Esophagus squamous epithelium (tissue), 5 donors: ENCODE data around the gene MYO9B. TPM values are rescaled to one million over a fixed set of nuclear protein-coding genes. Genes with fewer than 3 reads are reported as not detected.

Experiments
- DNase-seq: peaks from one replicate; lab custom pipeline; 2025; lab: John Stamatoyannopoulos, UW
- H3K27ac ChIP-seq, 4 donors: fragments of 200-600 bp; sonication (generic); one replicate each; pipeline ENCODE4 v1.5.1; 2016 to 2019; ENCODE audit warnings: mild to moderate bottlenecking in 1 of 4
- H3K27me3 ChIP-seq, 4 donors: fragments of 200-600 bp; sonication (generic); 1 replicate in 3 of 4; 2 replicates in 1 of 4; pipeline versions ENCODE4 v1.5.1 to v1.6.0; 2017 to 2021; ENCODE audit warnings: antibody characterized with exemption in 1 of 4
- H3K36me3 ChIP-seq, 3 donors: fragments of 200-600 bp; sonication (generic); one replicate each; pipeline ENCODE4 v1.5.1; 2016 to 2019
- H3K4me1 ChIP-seq, 3 donors: fragments of 200-600 bp; sonication (generic); one replicate each; pipeline ENCODE4 v1.5.1; 2017 to 2019
- H3K4me3 ChIP-seq, 4 donors: fragments of 200-600 bp; sonication (generic); 1 replicate in 3 of 4; 2 replicates in 1 of 4; pipeline ENCODE4 v1.5.1; 2016 to 2019; ENCODE audit warnings: mild to moderate bottlenecking in 2 of 4, moderate library complexity in 1 of 4
- H3K9me3 ChIP-seq, 3 donors: fragments of 200-600 bp; sonication (generic); one replicate each; pipeline ENCODE4 v1.5.1; 2016 to 2019
- POLR2A ChIP-seq, 4 donors: fragments of 450-650 bp; IDR thresholded peaks; one replicate each; pipeline ENCODE4 v1.6.1; 2017; ENCODE audit warnings: antibody characterized with exemption in 4 of 4, mild to moderate bottlenecking in 4 of 4, moderate library complexity in 3 of 4
- WGBS, 2 donors: methylation state at CpG; one replicate each; pipeline ENCODE4 v1.1.5; 2018; 5-methylcytosine and 5-hydroxymethylcytosine counted together
- intact Hi-C: fragments of 100-400 bp; cut with DNase I; formaldehyde crosslinking; loops from one replicate; pipeline ENCODE4 v1.15.0; 2022
- total RNA-seq, 4 donors: library from RNA; depleted of rRNA; stranded (reverse); fragments of >200 nt; gene quantifications; one replicate each; pipeline ENCODE4 v1.1.0, GENCODE V29; 2016
- TF ChIP-seq, protein P1 (sequence below), 6 experiments: fragments of 450-650 bp in 4 of 6; fragments of 200-600 bp in 2 of 6; sonication (generic) in 2 of 6; IDR thresholded peaks; one replicate each; pipeline ENCODE4 v1.5.1; 2016 to 2019; ENCODE audit warnings: antibody characterized with exemption in 6 of 6, mild to moderate bottlenecking in 4 of 6, moderate library complexity in 4 of 6
- donor health status: DM: yes; HTN: yes; CAD: no.

MYO9B gene
- total RNA-seq, 4 donors from 2014 or later: 25.5 to 60.5 (median 39.5) TPM

GRCh38 chr19:17164639-17165038 lies 89.1 kb downstream of the MYO9B start:
- DNase-seq: no peak
- no peaks in the 10 kb centered on the region for H3K27me3 ChIP-seq
- WGBS, 2 donors: 74 to 79% methylated on average over 5 to 7 of the region's 7 CpGs
- H3K36me3 ChIP-seq: peaks cover 12 to 98% (median 39%) of the 10 kb centered on the region in 3 donors
- no peak overlapping the region for H3K27ac ChIP-seq
- intact Hi-C loops: no loop called here
- H3K4me3 ChIP-seq: no peak overlapping the region
- peaks cover 0 to 5% (median 0%) of the 10 kb centered on the region in 3 donors for H3K9me3 ChIP-seq
- no peaks in the 10 kb centered on the region for H3K4me1 ChIP-seq
- TF ChIP-seq POLR2A (IDR thresholded peaks at IDR 0.05): no peak
- TF ChIP-seq, protein P1, sequence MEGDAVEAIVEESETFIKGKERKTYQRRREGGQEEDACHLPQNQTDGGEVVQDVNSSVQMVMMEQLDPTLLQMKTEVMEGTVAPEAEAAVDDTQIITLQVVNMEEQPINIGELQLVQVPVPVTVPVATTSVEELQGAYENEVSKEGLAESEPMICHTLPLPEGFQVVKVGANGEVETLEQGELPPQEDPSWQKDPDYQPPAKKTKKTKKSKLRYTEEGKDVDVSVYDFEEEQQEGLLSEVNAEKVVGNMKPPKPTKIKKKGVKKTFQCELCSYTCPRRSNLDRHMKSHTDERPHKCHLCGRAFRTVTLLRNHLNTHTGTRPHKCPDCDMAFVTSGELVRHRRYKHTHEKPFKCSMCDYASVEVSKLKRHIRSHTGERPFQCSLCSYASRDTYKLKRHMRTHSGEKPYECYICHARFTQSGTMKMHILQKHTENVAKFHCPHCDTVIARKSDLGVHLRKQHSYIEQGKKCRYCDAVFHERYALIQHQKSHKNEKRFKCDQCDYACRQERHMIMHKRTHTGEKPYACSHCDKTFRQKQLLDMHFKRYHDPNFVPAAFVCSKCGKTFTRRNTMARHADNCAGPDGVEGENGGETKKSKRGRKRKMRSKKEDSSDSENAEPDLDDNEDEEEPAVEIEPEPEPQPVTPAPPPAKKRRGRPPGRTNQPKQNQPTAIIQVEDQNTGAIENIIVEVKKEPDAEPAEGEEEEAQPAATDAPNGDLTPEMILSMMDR (IDR thresholded peaks at IDR 0.05): no peak

GRCh38 chr19:17165715-17166114 lies 90.1 kb downstream of the MYO9B start:
- WGBS, 2 donors: 91 to 93% methylated on average over 5 of the region's 5 CpGs
- H3K36me3 ChIP-seq: peaks cover 12 to 98% (median 40%) of the 10 kb centered on the region in 3 donors
- H3K4me3 ChIP-seq: no peak overlapping the region
- H3K9me3 ChIP-seq: peaks cover 0 to 5% (median 0%) of the 10 kb centered on the region in 3 donors
- DNase-seq: no peak
- H3K27ac ChIP-seq: no peak overlapping the region
- H3K4me1 ChIP-seq: no peaks in the 10 kb centered on the region
- TF ChIP-seq, protein P1 (IDR thresholded peaks at IDR 0.05): no peak
- no peak for TF ChIP-seq POLR2A (IDR thresholded peaks at IDR 0.05)
- intact Hi-C loops: no loop called here
- H3K27me3 ChIP-seq: no peaks in the 10 kb centered on the region

- intact Hi-C loops: no loop called here
Measured at GRCh38 chr19:17170538-17171297, 95.1 kb downstream of the MYO9B start.

GRCh38 chr19:17171874-17172273 lies 96.3 kb downstream of the MYO9B start:
- Histone ChIP-seq H3K9me3 (no peaks in the 10 kb centered on the region), H3K27ac (no peak overlapping the region), H3K27me3 (no peaks in the 10 kb centered on the region), H3K4me3 (no peak overlapping the region), H3K36me3 (peaks cover 29 to 98% (median 62%) of the 10 kb centered on the region in 3 donors), H3K4me1 (no peaks in the 10 kb centered on the region)
- WGBS, 2 donors: 92 to 94% methylated on average over 3 to 5 of the region's 8 CpGs
- DNase-seq: no peak
- intact Hi-C loops: no loop called here
- TF ChIP-seq POLR2A (IDR thresholded peaks at IDR 0.05): no peak
- TF ChIP-seq, protein P1 (IDR thresholded peaks at IDR 0.05): no peak

More at GRCh38 chr19:17170538-17171297, 95.1 kb downstream of the MYO9B start:
- DNase-seq: no peak
- Histone ChIP-seq H3K27me3 (no peaks in the 10 kb centered on the region), H3K4me3 (no peak overlapping the region), H3K27ac (no peak overlapping the region), H3K36me3 (peaks cover 29 to 98% (median 58%) of the 10 kb centered on the region in 3 donors), H3K4me1 (no peaks in the 10 kb centered on the region), H3K9me3 (no peaks in the 10 kb centered on the region)
- 72 to 80% methylated on average over 12 of the region's 13 CpGs for WGBS, 2 donors
- TF ChIP-seq, protein P1 (IDR thresholded peaks at IDR 0.05): no peak
- TF ChIP-seq POLR2A (IDR thresholded peaks at IDR 0.05): no peak

- no peaks in the 10 kb centered on the region for H3K27me3 ChIP-seq
- H3K9me3 ChIP-seq: no peaks in the 10 kb centered on the region
- WGBS, 2 donors: 77 to 90% methylated on average over 14 to 17 of the region's 33 CpGs
- no peak overlapping the region for H3K4me3 ChIP-seq
- peaks cover 28 to 100% (median 59%) of the 10 kb centered on the region in 3 donors for H3K36me3 ChIP-seq
- no peak overlapping the region for H3K27ac ChIP-seq
- TF ChIP-seq, protein P1 (IDR thresholded peaks at IDR 0.05): no peak
- TF ChIP-seq POLR2A (IDR thresholded peaks at IDR 0.05): no peak
- DNase-seq: no peak
- intact Hi-C loops: no loop called here
- H3K4me1 ChIP-seq: no peaks in the 10 kb centered on the region
Measured at GRCh38 chr19:17172624-17173345, 97.2 kb downstream of the MYO9B start.
